Stimulated activated CD4-positive, alpha-beta T cell treated with anti-CD3 and anti-CD28 coated beads, Interleukin-1b, Interleukin-23, amount 100 ng/mL, for 1 hour (primary cell): ENCODE results near the gene G2E3.
A peak's percentile ranks its signal among the peaks of the same experiment; 100 is the strongest.
"Not testable (repeated sequence)": the region's sequence is repeated elsewhere in the genome, so short reads cannot be mapped to it uniquely, and the experiment has no call there.

Source experiments
- DNase-seq, 2 donors: peaks; one replicate each; pipeline ENCODE4 v3.0.0-alpha.2; 2020; ENCODE audit warnings: low read depth in 2 of 2

G2E3 gene, protein sequence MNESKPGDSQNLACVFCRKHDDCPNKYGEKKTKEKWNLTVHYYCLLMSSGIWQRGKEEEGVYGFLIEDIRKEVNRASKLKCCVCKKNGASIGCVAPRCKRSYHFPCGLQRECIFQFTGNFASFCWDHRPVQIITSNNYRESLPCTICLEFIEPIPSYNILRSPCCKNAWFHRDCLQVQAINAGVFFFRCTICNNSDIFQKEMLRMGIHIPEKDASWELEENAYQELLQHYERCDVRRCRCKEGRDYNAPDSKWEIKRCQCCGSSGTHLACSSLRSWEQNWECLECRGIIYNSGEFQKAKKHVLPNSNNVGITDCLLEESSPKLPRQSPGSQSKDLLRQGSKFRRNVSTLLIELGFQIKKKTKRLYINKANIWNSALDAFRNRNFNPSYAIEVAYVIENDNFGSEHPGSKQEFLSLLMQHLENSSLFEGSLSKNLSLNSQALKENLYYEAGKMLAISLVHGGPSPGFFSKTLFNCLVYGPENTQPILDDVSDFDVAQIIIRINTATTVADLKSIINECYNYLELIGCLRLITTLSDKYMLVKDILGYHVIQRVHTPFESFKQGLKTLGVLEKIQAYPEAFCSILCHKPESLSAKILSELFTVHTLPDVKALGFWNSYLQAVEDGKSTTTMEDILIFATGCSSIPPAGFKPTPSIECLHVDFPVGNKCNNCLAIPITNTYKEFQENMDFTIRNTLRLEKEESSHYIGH

GRCh38 chr14:30558675-30559555 lies at the start of gene G2E3:
Gene G2E3 (plus strand): TSS chr14:30559158. CDS start chr14:30581080, 21,922 bp downstream.
- peak; percentile 55 to 78 for DNase-seq

- no peak for DNase-seq
Observed at GRCh38 chr14:30517737-30518136, 41.2 kb upstream of the G2E3 start.

DNA sequence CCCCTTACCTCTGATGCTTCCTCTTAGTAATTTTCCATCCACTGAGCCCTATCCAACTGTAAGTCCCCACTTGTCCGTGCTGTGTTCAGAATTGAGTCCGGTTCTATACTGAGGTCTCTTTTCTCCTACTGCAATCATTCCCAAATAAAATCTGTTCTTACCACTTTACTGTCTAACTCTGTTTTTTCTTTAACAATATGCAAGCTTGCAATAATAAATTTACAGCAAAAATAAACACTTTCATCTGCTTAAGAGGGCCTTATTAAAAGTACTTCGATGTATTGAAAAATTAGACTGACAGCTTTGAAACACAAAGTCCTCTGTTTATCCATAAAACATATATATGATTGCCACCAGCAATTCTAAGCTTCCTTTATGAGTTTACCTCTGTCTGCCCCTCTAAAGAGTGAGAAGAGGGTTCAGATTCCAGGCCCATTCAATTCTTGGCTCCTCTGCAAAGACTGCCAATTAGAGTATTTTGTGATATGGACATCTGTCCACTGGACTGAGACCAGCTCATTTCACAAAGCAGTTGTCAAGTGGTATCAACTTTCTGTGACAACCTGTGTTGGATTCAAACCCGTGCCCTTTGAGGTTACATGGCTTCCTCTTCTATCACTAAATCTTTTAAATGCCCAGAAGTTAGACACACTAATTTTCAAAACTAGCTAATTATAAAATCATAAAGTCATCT lies 39.9 kb upstream of the G2E3 start:
- DNase-seq, result no peak

GRCh38 chr14:30519961-30520360 lies 39.0 kb upstream of the G2E3 start:
- no peak for DNase-seq

GRCh38 chr14:30520536-30520935 lies 38.4 kb upstream of the G2E3 start:
- DNase-seq, result no peak

- no peak for DNase-seq
Observed at GRCh38 chr14:30521899-30522736, 36.8 kb upstream of the G2E3 start.

- no peak for DNase-seq
Observed at GRCh38 chr14:30525833-30526232, 33.1 kb upstream of the G2E3 start.

DNA sequence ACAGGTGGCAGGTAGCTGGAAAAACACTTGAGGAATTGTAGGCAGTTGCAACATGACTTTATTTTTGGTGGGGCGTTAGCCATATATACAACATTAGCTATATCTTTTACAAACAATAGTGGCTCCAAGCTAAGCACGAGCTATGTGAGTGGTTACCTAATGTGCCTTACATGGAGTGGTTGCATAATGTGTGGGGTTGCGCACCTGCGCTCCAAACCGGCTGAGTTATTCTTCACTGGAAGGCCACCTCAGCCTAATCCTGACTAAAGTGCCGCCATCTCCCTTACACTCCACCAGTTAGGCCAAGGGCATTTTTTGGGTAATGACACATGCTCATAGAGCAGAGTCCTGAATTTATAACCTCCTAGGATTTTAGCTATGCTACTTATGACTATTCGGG lies 31.8 kb upstream of the G2E3 start:
- DNase-seq, result no peak

- no peak for DNase-seq
Observed at GRCh38 chr14:30528119-30528518, 30.8 kb upstream of the G2E3 start.

- DNase-seq, result no peak
Observed at GRCh38 chr14:30528778-30529642, 29.9 kb upstream of the G2E3 start.

DNA sequence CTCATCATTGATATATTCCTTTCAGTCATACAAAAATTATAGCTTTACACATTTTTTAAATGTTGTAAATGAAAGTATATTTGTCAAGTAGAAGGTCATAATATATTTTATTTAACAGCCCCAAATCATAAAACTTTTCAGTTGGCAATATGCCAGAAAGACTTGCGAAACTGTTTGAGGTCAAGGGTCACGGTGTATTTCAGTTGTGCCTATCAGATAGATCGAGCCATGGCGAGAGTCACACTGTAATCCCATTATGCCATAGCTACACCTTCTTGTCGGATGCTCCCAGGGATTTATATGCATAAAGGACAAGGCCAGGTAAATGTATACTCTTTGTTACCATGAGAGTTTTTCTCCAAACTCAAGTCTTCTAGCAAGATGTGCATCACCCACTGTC lies 26.7 kb upstream of the G2E3 start:
- no peak for DNase-seq

DNA sequence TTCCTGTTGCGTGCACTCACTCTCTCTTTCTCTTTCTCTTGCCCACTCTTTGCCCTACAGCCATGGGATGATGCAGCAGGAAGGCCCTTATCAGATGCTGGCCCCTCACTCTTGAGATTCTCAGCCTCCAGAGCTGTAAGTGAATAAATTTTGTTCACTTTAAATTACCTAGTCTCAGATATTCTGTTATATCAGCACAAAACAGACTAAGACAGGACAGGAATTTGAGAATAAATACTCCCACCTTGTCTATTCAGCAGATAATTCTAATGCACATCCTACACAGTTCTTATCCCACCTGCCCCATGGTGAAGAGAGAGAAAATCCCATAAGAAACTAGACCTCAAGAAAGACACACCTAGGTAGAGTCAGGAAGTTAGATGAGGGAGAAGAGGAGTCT lies 25.8 kb upstream of the G2E3 start:
- DNase-seq, result no peak

DNA sequence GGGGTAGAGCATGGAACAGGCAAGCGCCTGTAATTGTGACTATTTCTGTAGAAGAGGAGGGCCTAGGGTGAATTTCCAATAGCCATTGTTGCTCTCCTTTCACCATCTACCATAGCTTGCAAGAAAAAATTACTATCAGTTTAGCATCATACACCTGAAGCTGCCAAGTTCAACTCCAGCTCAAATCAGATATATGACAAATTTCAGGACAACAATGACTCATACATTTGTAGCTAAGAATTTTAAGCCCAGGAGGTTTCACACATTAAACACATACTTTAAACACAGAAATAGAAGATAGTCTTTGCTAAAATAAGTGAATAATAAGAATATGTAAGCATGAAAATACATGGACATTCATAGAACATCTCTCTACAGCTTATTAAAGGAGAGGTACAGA lies 17.6 kb upstream of the G2E3 start:
- no peak for DNase-seq

- not testable (repeated sequence) for DNase-seq
Observed at GRCh38 chr14:30546735-30547134, 12.2 kb upstream of the G2E3 start.

DNA sequence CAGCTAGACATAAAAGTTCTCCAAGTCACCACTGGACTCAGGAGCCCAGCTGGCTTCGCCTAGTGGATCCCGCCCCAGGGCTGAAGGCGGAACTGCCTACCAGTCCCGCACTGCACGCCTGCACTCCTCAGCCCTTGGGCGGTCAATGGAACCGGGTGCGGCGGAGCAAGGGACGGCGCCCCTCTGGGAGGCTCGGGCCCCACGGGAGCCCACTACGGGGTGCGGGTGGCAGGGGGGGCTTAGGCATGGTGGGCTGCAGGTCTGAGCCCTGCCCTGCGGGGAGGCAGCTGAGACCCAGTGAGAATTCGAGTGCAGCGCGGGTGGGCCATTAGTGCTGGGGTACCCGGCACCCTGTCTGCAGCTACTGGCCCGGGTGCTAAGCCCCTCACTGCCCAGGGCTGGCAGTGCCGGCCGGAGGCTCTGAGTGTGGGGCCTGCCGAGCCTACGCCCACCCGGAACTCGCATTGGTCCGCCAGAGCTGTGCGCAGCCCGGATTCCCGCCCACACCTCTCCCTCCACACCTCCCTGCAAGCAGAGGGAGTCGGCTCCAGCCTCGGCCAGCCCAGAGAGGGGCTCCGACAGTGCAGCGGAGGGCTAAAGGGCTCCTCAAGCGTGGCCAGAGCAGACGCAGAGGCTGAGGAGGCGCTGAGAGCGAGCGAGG lies 11.4 kb upstream of the G2E3 start:
- no peak for DNase-seq

GRCh38 chr14:30550335-30550734 lies 8.6 kb upstream of the G2E3 start:
- no peak for DNase-seq

- DNase-seq, result no peak
Observed at GRCh38 chr14:30551460-30551859, 7.5 kb upstream of the G2E3 start.

DNA sequence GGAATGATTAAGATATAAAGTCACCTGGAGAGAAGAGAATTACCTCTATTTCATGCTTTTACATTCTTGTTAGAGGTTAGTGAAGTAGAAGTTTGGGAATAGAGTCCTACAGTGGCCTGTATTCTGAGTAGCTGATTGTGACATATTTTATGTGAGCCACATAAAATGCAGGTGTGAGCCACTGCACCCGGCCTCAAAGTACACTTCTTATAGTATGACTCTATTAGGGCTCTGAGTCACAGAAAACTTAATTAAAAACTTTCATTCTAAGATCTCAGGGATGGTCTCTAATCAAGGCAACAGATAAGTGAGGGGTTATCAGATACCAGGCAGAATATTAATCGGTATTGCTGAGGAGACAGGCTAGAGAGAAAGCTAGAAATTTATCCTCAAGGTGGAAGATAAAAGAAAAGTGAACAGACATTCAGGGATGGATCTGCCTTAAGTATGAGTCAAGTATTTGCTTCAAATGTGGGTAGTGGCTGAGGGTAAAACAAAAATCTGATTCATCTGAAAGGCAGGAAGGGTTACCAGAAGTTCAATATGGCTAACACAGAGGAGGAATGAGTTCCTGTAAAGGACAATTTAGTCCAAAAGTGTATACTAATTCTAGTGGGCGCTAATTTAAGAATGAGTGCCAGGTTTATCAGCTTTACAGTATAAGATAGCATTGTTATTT lies 5.5 kb upstream of the G2E3 start:
- no peak for DNase-seq

DNA sequence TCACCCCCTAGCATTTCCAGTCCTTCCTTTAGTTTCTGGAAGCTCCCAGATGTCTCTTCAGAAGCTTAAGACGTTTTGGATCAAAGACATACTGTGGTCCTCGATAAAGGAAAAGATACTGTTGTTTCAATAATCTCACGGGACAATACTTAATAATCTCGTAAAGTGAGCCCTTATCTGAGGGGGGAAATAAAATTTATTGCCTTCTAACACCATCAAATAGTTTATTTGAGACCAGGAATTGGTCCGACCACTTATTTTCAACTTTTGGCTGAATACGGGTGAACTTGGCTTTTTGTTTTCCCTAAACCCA lies 640 bp upstream of the G2E3 start:
- DNase-seq, result no peak
